Retinal pigment epithelial cell (primary cell): ENCODE results near the gene PAM16.

Experiments used
- DNase-seq: peaks from one replicate; pipeline ENCODE4 v3.0.0-alpha.2; 2010; ENCODE audit warnings: low read depth
- H3K4me3 ChIP-seq: 2 replicates; pipeline ENCODE4 v1.5.1; 2011; ENCODE audit warnings: mild to moderate bottlenecking, low read length, control low read depth, moderate library complexity
- TF ChIP-seq, protein P1 (sequence below): conservative IDR thresholded peaks from 2 replicates; pipeline ENCODE4 v1.5.1; 2011; ENCODE audit warnings: low read depth, low read length, control low read depth, inconsistent platforms

PAM16 gene

DNA sequence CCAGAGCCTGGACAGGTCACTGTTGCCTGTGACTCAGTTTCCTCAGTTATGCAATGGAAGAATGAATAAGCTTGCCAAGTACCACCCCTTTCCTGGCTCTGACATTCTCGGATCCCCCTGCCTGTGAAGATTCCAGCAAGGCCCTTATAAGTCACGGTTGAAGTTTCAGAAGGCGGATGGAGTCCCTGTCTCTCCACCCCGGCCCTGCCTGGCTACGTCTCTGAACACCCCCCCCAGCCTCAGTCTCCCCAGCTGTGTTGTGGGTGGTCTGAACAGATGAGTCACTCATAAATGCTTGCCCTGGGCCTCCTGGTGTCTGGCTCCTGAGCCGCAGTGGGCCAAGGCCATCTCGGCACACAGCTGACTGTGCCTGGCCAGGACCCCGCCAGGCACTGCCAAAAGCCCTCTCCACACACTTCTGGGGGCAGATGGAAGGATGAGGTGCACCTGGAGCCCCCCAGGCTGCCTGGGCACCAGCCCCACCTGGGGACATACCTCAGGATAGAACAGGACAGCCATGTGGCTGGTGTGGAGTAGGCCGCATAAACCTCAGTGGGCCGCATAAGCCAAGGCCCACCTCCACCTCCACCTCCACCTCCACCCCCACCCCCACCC lies 35.9 kb upstream of the PAM16 start:
- TF ChIP-seq, protein P1, sequence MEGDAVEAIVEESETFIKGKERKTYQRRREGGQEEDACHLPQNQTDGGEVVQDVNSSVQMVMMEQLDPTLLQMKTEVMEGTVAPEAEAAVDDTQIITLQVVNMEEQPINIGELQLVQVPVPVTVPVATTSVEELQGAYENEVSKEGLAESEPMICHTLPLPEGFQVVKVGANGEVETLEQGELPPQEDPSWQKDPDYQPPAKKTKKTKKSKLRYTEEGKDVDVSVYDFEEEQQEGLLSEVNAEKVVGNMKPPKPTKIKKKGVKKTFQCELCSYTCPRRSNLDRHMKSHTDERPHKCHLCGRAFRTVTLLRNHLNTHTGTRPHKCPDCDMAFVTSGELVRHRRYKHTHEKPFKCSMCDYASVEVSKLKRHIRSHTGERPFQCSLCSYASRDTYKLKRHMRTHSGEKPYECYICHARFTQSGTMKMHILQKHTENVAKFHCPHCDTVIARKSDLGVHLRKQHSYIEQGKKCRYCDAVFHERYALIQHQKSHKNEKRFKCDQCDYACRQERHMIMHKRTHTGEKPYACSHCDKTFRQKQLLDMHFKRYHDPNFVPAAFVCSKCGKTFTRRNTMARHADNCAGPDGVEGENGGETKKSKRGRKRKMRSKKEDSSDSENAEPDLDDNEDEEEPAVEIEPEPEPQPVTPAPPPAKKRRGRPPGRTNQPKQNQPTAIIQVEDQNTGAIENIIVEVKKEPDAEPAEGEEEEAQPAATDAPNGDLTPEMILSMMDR = no peak
- no peak for DNase-seq

DNA sequence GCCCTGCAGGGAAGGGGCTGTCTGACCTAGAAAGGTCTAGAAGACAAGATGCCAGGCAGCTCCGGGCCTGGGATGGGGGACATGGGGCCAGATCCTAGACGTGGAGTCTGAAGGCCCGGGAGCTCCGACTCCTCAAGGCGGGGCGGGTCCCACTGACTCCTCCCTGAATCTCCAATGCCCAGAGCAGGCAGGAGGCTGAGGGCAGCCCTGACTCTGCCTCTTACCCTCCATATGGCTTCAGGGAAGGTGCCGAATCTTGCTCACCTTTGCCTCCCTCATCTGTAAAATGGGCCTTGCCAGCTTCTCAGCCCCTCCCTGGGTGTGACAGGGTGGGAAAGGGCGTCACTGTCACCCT lies 35.3 kb upstream of the PAM16 start:
- no peak for DNase-seq
- no peak overlapping the region for H3K4me3 ChIP-seq
- TF ChIP-seq, protein P1 = no peak

More for the DNA sequence above, 35.9 kb upstream of the PAM16 start:
- no peak overlapping the region for H3K4me3 ChIP-seq

DNA sequence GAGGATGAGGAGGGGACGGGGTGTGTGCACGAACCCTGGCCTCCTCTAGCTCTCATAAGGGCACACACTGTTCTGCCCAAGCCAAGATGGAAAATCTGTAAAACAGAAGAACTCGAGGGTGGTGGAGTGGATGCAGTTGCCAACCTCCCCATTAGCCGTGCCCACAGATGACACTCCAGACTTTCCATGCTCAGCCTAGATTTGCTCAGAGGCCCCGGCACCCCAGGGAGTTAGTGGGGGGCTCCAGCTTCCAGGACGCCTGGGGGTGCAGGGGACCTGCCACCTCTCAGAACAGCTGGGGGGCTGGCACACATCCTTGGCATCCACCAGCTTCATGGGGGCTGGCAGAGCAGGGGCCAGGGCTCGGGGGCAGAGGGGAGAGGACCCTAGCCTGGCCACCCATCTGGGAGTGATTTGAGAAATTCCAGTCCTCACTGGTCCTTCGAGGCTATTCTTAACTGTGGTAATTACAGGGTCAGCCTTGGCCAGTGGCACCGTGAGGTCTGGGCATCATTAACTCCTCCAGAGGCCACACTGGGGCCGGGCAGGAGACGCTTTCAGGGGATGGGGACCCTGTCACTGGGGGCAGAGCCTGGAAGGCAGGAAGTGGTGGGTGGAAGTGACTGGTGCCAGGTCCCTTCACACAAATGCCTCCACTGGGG lies 34.8 kb upstream of the PAM16 start:
- H3K4me3 ChIP-seq = no peak overlapping the region
- no peak for DNase-seq
- TF ChIP-seq, protein P1 = no peak

DNA sequence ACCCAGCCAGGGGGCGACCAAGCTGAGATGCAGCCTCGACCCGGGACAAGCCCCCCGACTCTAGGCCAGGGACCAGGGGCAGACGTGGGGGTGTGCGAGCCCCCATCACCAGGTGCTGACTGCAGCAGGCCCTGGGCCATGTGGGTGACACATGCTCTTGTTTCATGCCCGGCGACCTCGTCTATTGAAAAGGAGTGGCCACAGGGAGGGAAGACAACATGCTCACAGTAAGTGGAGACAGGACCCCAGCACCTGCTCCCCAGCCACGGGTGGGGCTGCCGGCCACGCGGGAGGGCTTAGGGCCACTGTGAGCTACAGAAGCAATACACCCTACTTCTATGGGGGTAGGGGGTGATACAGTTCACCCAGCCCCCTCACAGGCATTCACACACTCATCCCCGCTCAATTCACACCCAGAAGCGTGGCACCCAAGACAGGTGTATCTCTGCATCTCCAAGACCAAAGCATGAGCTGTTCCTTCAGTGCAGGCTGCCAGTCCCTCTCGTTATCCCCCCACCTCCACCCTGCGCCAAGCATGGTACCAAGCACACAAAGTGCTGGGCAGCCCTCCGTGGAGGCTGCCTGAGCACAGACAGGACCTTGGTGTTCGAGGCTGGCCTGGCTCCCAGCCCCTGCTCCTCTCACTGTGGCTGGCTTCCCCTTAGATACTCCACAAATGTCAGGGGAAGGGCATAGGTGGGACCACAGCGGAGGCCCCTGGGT lies 34.1 kb upstream of the PAM16 start:
- TF ChIP-seq, protein P1 = no peak
- no peak overlapping the region for H3K4me3 ChIP-seq
- no peak for DNase-seq

DNA sequence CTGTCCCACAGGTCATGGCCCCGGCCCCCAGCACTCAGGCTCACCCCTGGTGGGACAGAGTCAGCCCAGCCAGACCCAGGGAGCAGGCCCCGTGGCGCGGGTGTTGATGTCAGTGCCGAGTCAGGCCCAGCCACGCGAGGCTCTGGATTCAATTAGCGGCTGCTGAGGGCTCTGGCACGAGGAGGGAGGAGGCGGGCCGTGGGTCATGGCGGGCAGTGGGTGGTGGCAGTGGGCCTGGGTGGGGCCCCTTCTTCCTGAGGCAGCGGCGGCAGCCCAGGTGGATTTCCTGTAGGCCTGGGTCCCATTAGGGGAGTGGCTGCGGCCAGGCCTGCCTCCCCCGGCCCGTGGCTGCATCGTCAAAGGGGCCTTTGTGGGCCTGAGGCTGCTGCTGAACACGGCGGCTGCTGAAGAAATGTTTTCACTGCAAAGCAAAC lies 33.4 kb upstream of the PAM16 start:
- TF ChIP-seq, protein P1 = no peak
- H3K4me3 ChIP-seq = no peak overlapping the region
- DNase-seq = no peak

DNA sequence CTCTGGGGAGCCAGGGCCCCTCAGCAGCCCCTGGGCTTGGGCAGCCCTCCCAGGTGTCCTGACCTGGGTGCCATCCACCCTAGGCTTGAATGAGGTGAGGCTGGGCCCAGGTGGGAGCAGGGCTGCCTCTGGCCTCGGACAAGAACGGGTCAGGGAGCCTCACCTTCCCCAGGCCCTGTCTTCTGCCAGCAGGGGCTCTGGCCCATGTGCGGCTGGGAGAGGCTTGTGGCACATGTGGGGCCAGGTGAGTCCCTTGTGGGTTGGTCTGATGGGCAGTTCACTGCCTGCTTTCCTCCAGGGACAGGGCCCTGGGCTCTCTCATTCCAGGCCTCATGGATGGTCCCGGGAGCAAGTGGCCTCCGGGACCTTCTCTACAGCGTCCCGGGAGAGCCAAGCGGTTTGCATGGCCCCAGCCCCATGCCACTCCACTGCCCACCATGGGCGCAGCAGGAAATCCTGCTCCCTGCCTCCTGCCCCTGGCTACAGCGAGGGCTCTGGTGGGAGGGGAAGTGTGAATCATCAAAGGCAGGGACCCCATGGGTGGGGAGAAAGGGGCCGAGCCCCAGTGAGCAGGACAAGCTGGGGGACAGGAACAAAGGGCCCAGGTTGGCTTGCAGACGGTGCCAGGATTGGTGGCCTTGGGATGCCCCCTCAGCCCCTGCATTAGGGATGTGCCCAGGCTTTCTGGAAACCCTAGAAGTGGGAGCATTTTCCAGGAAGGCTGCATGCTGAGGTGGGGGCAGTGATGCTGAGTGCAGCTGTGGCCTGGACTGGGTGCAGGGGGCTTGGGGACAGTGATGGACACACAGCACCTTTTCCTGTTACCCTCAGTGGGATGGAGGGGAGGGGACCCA lies 32.7 kb upstream of the PAM16 start:
- TF ChIP-seq, protein P1 = no peak
- H3K4me3 ChIP-seq = no peak overlapping the region
- no peak for DNase-seq
